Heart right ventricle (tissue), 16 donors: Measurements from ENCODE around the gene NYAP1. TPM values are rescaled to one million over a fixed set of nuclear protein-coding genes. Genes with fewer than 3 reads are reported as not detected.
A peak's percentile ranks its signal among the peaks of the same experiment; 100 is the strongest.

Source experiments
- ATAC-seq, 8 donors: fragments of 200-7000 bp; cut with Tn5 transposase; one replicate each; pipeline ENCODE4 v1.9.1; 2020; ENCODE audit warnings: mild to moderate bottlenecking in 8 of 8, moderate library complexity in 8 of 8, moderate number of reproducible peaks in 1 of 8
- DNase-seq, 2 donors: peaks; one replicate each; pipeline ENCODE4 v3.0.0-alpha.2; 2020
- H3K27ac ChIP-seq, 10 donors: fragments of 200-600 bp; sonication (generic) in 2 of 10; one replicate each; pipeline versions ENCODE4 v1.5.0 to v1.8.0; 2020 to 2022; ENCODE audit warnings: mild to moderate bottlenecking in 3 of 10
- H3K27me3 ChIP-seq, 7 donors: fragments of 200-600 bp; one replicate each; pipeline ENCODE4 v1.8.0; 2021 to 2022; ENCODE audit warnings: mild to moderate bottlenecking in 2 of 7
- H3K36me3 ChIP-seq, 9 donors: fragments of 200-600 bp; sonication (generic) in 1 of 9; one replicate each; pipeline versions ENCODE4 v1.5.0 to v1.8.0; 2020 to 2022; ENCODE audit warnings: mild to moderate bottlenecking in 2 of 9
- H3K4me1 ChIP-seq, 9 donors: fragments of 200-600 bp; sonication (generic) in 1 of 9; one replicate each; pipeline versions ENCODE4 v1.5.0 to v1.8.0; 2020 to 2022; ENCODE audit warnings: mild to moderate bottlenecking in 4 of 9
- H3K4me3 ChIP-seq, 10 donors: fragments of 200-600 bp; sonication (generic) in 2 of 10; one replicate each; pipeline versions ENCODE4 v1.5.0 to v1.8.0; 2020 to 2022; ENCODE audit warnings: mild to moderate bottlenecking in 7 of 10, moderate library complexity in 2 of 10
- H3K9me3 ChIP-seq, 11 donors: fragments of 200-600 bp in 10 of 11; sonication (generic) in 2 of 11; one replicate each; pipeline versions ENCODE4 v1.5.0 to v1.8.0; 2013 to 2022; ENCODE audit warnings: mild to moderate bottlenecking in 2 of 11, control low read depth in 1 of 11, moderate library complexity in 1 of 11
- WGBS, 2 donors: extraction: QIAGEN DNeasy Blood & Tissue Kit; methylation state at CpG; one replicate each; pipeline ENCODE4 v1.1.7; 2013; ENCODE audit warnings: inconsistent platforms in 1 of 2; 5-methylcytosine and 5-hydroxymethylcytosine counted together
- intact Hi-C, 10 donors: fragments of 100-400 bp; cut with DNase I; formaldehyde crosslinking; loops; one replicate each; pipeline versions ENCODE4 v1.11.1 to v1.14.2; 2022
- polyA plus RNA-seq, 2 donors: library from polyadenylated mRNA; stranded (reverse); fragments of 200-250 nt; gene quantifications; one replicate each; pipeline ENCODE4 v1.2.3, GENCODE V29; 2013
- total RNA-seq, 10 donors: library from RNA; stranded (reverse); fragmentation: NEBNext Ultra II Directional in 3 of 10; extraction: Animal tissue kit (Norgen Biotek cat#: 25700) in 3 of 10; gene quantifications; one replicate each; pipeline versions ENCODE4 v1.2.1 to v1.2.4, GENCODE V29; 2021 to 2023
- TF ChIP-seq, protein P1 (sequence below), 9 donors: fragments of 200-600 bp; sonication (generic) in 2 of 9; IDR thresholded peaks; one replicate each; pipeline versions ENCODE4 v1.5.0 to v1.8.0; 2021 to 2022; ENCODE audit warnings: antibody characterized with exemption in 9 of 9, mild to moderate bottlenecking in 5 of 9, moderate library complexity in 1 of 9
- donor health status: Arrhythmogenic right ventricular cardiomyopathy.
- donor health status: ischemic (EF 13 %, LVEDD 7.1; RV severe dilation, severe dysfunction).
- donor health status: healthy with polysubstance abuse.
- donor health status: DM: no; HTN: yes; CAD: no.
- donor health status: DM: no; HTN: no; CAD: no.
- donor health status: ischemic (EF 25% LVEDD 6.9; RV normal size, moderate dysfunction).
- donor health status: ischemic (EF 25% LVEDD 5.7; RV mildly dilated, moderate dysfunction).
- donor health status: healthy.
- donor health status: DM: yes; HTN: yes; CAD: no.
- donor health status: Ischemic cardiomyopathy.
- donor health status: ischemic (EF 35%, LVEDD 5.7; RV mildly dilated, moderate dysfunction).
- donor health status: nonischemic (EF 11% LVEDD 7.7; RV severe dilation, severe dysfunction).
- donor health status: DM: yes; HTN: yes; CAD: no.
- donor health status: PGD.
- donor health status: ischemic (EF 29% LVEDD 5.4; RV normal size, mild dysfunction).
- donor health status: nonischemic (EF 23%, LVEDD 6.1; RV moderate dilation, normal function).

NYAP1 gene
- total and polyA plus RNA-seq, 12 donors = 0.10 to 0.86 (median 0.35) TPM

DNA sequence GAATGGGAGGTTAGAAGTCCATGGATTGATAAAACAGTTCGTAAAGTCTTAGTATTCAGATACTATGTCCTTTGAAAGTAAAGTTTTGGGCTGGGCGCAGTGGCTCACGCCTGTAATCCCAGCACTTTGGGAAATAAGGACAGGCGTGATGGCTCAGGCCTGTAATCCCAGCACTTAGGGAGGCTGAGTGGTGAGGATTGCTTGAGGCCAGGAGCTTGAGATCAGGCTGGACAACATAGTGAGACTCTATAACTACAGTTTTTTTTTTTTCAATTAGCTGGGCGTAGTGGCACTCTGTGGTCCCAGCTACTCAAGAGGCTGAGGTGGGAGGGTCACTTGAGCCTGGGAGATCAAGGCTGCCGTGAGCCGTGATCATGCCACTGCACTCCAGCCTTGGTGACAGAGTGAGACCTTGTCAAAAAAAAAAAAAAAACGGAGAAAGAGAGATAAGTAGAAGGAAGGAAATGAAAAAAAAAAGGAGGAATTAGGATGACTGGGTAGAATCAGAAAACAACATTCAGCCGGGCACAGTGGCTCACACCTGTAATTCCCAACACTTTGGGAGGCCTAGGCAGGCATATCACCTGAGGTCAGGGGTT is 29.6 kb downstream of the NYAP1 start:
- ATAC-seq (no peak), DNase-seq (no peak)
- Histone ChIP-seq H3K36me3 (no peaks in the 10 kb centered on the region), H3K4me1 (peaks cover 0 to 22% (median 0%) of the 10 kb centered on the region in 9 donors), H3K4me3 (no peak overlapping the region), H3K27me3 (peaks cover 0 to 8% (median 0%) of the 10 kb centered on the region in 7 donors), H3K27ac (no peak overlapping the region), H3K9me3 (no peaks in the 10 kb centered on the region)
- TF ChIP-seq, protein P1, sequence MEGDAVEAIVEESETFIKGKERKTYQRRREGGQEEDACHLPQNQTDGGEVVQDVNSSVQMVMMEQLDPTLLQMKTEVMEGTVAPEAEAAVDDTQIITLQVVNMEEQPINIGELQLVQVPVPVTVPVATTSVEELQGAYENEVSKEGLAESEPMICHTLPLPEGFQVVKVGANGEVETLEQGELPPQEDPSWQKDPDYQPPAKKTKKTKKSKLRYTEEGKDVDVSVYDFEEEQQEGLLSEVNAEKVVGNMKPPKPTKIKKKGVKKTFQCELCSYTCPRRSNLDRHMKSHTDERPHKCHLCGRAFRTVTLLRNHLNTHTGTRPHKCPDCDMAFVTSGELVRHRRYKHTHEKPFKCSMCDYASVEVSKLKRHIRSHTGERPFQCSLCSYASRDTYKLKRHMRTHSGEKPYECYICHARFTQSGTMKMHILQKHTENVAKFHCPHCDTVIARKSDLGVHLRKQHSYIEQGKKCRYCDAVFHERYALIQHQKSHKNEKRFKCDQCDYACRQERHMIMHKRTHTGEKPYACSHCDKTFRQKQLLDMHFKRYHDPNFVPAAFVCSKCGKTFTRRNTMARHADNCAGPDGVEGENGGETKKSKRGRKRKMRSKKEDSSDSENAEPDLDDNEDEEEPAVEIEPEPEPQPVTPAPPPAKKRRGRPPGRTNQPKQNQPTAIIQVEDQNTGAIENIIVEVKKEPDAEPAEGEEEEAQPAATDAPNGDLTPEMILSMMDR (IDR thresholded peaks at IDR 0.05) = no peak
- WGBS, 2 donors = 79 to 85% methylated on average over 9 of the region's 9 CpGs
- intact Hi-C loops = no loop called here

DNA sequence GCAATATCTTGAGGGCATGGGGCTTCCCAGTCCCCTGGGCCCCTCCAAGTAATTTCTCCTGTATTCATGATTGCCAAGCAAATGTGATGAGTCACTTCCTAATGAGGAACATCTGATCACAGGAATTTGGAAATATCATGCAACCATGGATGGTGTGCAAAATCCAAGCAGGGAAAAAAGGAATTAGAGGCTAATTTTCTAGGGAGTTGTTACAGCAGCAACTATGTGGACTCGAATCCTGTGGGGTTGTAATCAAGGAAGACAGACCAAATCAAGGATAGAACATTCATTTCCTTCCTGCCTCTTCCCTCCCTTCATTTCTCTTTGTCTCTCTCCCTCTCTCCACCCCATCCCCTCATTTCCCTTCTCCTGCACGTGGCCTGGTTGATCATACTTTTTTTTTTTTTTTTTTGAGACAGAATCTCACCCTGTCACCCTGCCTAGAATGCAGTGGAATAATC is 31.4 kb downstream of the NYAP1 start:
- no peaks in the 10 kb centered on the region for H3K9me3 ChIP-seq
- H3K27ac ChIP-seq = no peak overlapping the region
- TF ChIP-seq, protein P1 (IDR thresholded peaks at IDR 0.05) = no peak
- 31 to 46% methylated on average over 2 of the region's 2 CpGs for WGBS, 2 donors
- intact Hi-C loops = no loop called here
- DNase-seq (no peak), ATAC-seq (peak in 5 of 8 donors; percentile 28 to 58 (median 33))
- no peaks in the 10 kb centered on the region for H3K27me3 ChIP-seq
- no peaks in the 10 kb centered on the region for H3K36me3 ChIP-seq
- peaks cover 0 to 22% (median 0%) of the 10 kb centered on the region in 9 donors for H3K4me1 ChIP-seq
- no peak overlapping the region for H3K4me3 ChIP-seq

DNA sequence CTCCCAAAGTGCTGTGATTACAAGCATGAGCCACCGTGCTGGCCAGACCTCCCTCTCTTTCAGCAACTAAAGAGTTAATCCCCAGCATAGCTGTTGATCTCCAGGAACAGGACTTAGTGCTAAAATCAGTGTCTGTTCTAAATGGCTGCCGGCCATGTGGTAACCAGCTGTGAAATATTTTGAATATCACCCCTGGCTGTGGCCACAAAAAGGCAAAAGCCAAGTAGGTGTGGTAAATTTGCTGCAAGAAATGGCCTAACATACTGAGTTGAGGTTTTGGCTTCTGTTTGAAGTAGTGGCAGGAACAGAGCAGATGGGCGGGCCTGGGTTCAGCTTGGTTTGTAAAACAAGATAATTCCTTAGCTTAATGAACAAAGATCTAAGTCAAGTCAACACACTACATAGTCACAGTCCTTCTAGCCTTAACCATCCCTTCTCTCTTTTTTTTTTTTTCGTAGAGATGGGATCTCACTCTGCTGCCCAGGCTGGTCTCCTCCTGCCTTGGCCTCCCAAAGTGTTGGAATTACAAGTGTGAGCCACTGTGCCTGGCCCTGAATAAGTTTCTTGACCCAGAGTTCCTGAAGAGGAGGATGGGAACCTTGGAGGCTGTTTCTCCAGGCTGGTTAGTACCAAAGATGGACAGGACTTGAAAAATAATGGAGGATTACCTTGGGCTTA is 32.5 kb downstream of the NYAP1 start:
- Histone ChIP-seq H3K9me3 (no peaks in the 10 kb centered on the region), H3K4me3 (no peak overlapping the region), H3K27ac (peak overlapping the region in 1 of 10 donors; percentile 20), H3K27me3 (no peaks in the 10 kb centered on the region), H3K36me3 (no peaks in the 10 kb centered on the region), H3K4me1 (peaks cover 0 to 22% (median 0%) of the 10 kb centered on the region in 9 donors)
- intact Hi-C loops = no loop called here
- TF ChIP-seq, protein P1 (IDR thresholded peaks at IDR 0.05) = no peak
- peak; percentile 17 to 83 (median 61) for ATAC-seq
- DNase-seq = peak; percentile 18 to 20
- WGBS, 2 donors = 50 to 56% methylated on average over 4 of the region's 4 CpGs

DNA sequence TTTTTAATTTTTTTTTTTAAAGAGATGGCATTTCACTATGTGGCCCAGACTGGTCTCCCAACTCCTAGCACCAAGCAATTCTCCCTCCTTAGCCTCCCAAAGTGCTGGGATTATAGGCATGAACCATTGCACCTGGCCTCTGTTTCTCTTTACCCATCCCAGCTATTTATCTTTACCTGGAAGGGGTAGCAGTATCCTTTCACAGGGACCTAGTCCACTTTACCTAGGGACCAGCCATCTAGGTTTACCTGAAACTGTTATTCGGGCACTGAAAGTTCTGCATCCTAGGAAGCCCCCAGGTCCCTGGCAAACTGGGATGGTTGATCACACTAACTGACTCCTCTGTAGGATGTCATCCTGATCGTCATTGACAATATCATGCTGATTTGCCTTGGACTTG is 33.6 kb downstream of the NYAP1 start:
- TF ChIP-seq, protein P1 (IDR thresholded peaks at IDR 0.05) = no peak
- Histone ChIP-seq H3K4me3 (no peak overlapping the region), H3K4me1 (peaks cover 0 to 22% (median 0%) of the 10 kb centered on the region in 9 donors), H3K27me3 (no peaks in the 10 kb centered on the region), H3K9me3 (no peaks in the 10 kb centered on the region), H3K36me3 (no peaks in the 10 kb centered on the region), H3K27ac (no peak overlapping the region)
- intact Hi-C loops = no loop called here
- WGBS, 2 donors = 78% methylated on average over 2 of the region's 2 CpGs
- no peak for ATAC-seq
- DNase-seq = no peak
